HG03342 (cell line): ENCODE results near the gene HEG1.

Source experiments
- ATAC-seq: cut with Tn5 transposase; IDR thresholded peaks from one replicate; pipeline ENCODE4 v1.9.1; 2021; ENCODE audit warnings: mild to moderate bottlenecking, moderate library complexity; ENCODE audit not compliant: unreplicated experiment

The HEG1 gene

GRCh38 chr3:124993466-124993865 is 62.3 kb downstream of the HEG1 start:
- ATAC-seq = no peak

- ATAC-seq = no peak
Observed at GRCh38 chr3:124992041-124992440, 63.8 kb downstream of the HEG1 start.

- no peak for ATAC-seq
Observed at GRCh38 chr3:124986192-124987143, 69.3 kb downstream of the HEG1 start.

GRCh38 chr3:124985349-124985748 is 70.4 kb downstream of the HEG1 start:
- no peak for ATAC-seq

GRCh38 chr3:124984754-124985153 is 71.0 kb downstream of the HEG1 start:
- no peak for ATAC-seq

GRCh38 chr3:124982855-124983254 is 72.9 kb downstream of the HEG1 start:
- no peak for ATAC-seq

- no peak for ATAC-seq
Observed at GRCh38 chr3:124981472-124981871, 74.3 kb downstream of the HEG1 start.

- ATAC-seq = no peak
Observed at GRCh38 chr3:124978627-124979026, 77.2 kb downstream of the HEG1 start.

GRCh38 chr3:124976383-124976782 is 79.4 kb downstream of the HEG1 start:
- no peak for ATAC-seq

- ATAC-seq = no peak
Observed at GRCh38 chr3:124974691-124975090, 81.1 kb downstream of the HEG1 start.

- no peak for ATAC-seq
Observed at GRCh38 chr3:124973290-124973689, 82.5 kb downstream of the HEG1 start.

- ATAC-seq = no peak
Observed at GRCh38 chr3:124972457-124972856, 83.3 kb downstream of the HEG1 start.

GRCh38 chr3:124969963-124970722 is 85.7 kb downstream of the HEG1 start:
- no peak for ATAC-seq

- ATAC-seq = no peak
Observed at GRCh38 chr3:124969190-124969589, 86.6 kb downstream of the HEG1 start.

GRCh38 chr3:124967964-124968363 is 87.8 kb downstream of the HEG1 start:
- no peak for ATAC-seq

- ATAC-seq = no peak
Observed at GRCh38 chr3:124966521-124967445, 89.0 kb downstream of the HEG1 start.

GRCh38 chr3:124965413-124965812 is 90.4 kb downstream of the HEG1 start:
- no peak for ATAC-seq

GRCh38 chr3:124964387-124964786 is 91.4 kb downstream of the HEG1 start:
- no peak for ATAC-seq

GRCh38 chr3:124963755-124964154 is 92.0 kb downstream of the HEG1 start:
- no peak for ATAC-seq

GRCh38 chr3:124962403-124962940 is 93.3 kb downstream of the HEG1 start:
- no peak for ATAC-seq

- no peak for ATAC-seq
Observed at GRCh38 chr3:124960698-124961097, 95.1 kb downstream of the HEG1 start.
